Measurements from ENCODE around the gene RBBP9.
A peak's percentile ranks its signal among the peaks of the same experiment; 100 is the strongest.
"Not testable (repeated sequence)": the region's sequence is repeated elsewhere in the genome, so short reads cannot be mapped to it uniquely, and the experiment has no call there.

RBBP9 gene

GRCh38 chr20:18501672-18502071, 4.6 kb upstream of the RBBP9 start:
- not testable (repeated sequence) for DNase-seq

GRCh38 chr20:18497603-18498002, 578 bp upstream of the RBBP9 start:
- no peak for DNase-seq

- DNase-seq = no peak
These were observed 983 bp downstream of the RBBP9 start for GRCh38 chr20:18496042-18496441.

GRCh38 chr20:18488301-18488700, 8.7 kb downstream of the RBBP9 start:
- DNase-seq = no peak

GRCh38 chr20:18481596-18481995, 15.4 kb downstream of the RBBP9 start:
- DNase-seq = no peak

- DNase-seq = no peak
These were observed 19.2 kb downstream of the RBBP9 start for GRCh38 chr20:18477821-18478220.

- no peak for DNase-seq
These were observed 19.8 kb downstream of the RBBP9 start for GRCh38 chr20:18477218-18477617.

GRCh38 chr20:18466894-18467730, 29.9 kb downstream of the RBBP9 start, which contains the start of the genes DZANK1 and POLR3F:
Gene DZANK1 (minus strand): TSS chr20:18467030. CDS start chr20:18465358, 1,672 bp downstream.
Gene POLR3F (plus strand): TSS chr20:18467390. CDS start chr20:18467507, 117 bp downstream.
- peak; percentile 89 for DNase-seq

GRCh38 chr20:18466574-18466893, 30.5 kb downstream of the RBBP9 start:
- no peak for DNase-seq

- no peak for DNase-seq
These were observed 31.4 kb downstream of the RBBP9 start for GRCh38 chr20:18465536-18466200.

GRCh38 chr20:18456600-18456999, 40.4 kb downstream of the RBBP9 start:
- DNase-seq = no peak

GRCh38 chr20:18443886-18444285, 53.1 kb downstream of the RBBP9 start:
- DNase-seq = peak; percentile 22

DNA sequence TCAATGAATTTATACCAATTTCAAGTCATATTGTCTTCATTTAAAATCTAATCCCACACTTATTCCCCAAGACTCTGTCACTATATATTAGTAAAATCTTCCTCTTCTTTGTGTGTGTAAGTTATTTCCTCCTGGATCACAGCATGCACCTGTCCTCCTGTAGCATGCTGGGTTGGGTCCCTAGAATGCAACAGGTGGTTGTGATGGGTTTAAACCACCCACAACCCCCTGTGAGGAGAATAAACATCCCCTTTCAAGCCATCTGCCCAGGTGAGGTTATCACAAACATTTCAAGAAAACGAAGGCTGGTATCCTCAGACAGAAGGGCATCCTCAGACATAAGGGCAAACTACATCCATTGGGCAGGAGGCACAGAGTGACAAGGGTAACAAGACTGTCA, 56.6 kb downstream of the RBBP9 start:
- no peak for DNase-seq

GRCh38 chr20:18436847-18437246, 60.2 kb downstream of the RBBP9 start:
- no peak for DNase-seq

Data from DMS 273 treated with DMSO at 0.1 percent for 48 hours (cell line).